HG02610 (cell line): ENCODE measurements around the gene SLC35E4.
"Not testable (repeated sequence)": the region's sequence is repeated elsewhere in the genome, so short reads cannot be mapped to it uniquely, and the experiment has no call there.

ENCODE experiments used
- ATAC-seq: cut with Tn5 transposase; IDR thresholded peaks from one replicate; pipeline ENCODE4 v1.9.1; 2021; ENCODE audit warnings: mild to moderate bottlenecking, moderate library complexity; ENCODE audit not compliant: unreplicated experiment

Gene SLC35E4

GRCh38 chr22:30648825-30649224, 13.2 kb downstream of the SLC35E4 start:
- no peak for ATAC-seq

GRCh38 chr22:30649430-30650007, 13.9 kb downstream of the SLC35E4 start:
- ATAC-seq = peak; percentile 67

DNA sequence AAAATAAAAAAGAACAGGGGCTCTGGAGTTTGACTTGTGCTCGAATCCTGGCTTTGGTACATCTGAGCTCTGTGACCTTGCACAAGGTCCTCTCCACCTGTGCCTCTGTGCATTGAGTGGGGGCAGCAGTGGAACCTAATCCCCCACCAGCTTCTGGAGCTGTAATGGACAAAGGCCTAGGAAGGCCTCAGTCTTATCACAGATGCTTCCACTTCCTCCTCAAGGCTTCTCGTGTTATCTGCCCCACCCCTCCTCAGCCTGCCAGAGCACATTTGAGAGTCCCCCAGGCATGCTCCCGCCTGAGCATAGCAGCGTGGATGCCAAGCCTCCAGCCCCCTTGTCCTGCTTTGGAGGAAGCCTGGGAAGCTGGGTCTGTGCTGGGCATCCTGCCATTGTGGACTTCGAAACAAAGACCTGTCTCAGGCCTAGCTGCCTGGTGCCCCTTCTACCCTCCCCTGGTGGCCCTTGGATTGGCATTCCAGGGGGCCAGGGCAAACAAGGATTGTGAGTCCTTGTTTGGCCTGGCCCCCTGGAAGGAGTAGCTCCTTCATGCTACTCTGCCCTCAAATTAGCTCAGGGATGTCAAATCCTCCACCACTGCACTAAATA, 15.0 kb downstream of the SLC35E4 start:
- ATAC-seq = no peak

- ATAC-seq = no peak
These were observed 17.3 kb downstream of the SLC35E4 start for GRCh38 chr22:30652852-30653251.

DNA sequence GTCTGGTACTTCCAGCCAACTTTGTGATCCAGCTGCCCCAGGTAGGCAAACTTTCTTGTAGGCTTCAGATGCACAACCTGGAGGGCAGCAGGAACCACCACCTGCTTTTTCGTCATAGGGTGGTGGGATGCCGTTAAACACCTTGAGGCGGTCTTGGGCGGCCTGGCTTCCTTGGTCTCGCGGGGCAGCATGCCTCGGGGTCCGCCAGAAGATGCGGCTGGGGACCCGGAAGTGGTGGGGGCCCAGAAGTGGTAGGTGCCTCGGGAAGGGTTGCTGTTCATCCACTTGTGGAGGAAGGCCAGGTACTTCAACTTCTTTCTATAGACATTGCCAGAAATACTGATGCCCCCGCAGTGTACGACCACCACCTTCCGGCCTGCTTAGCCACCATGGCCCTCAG, 18.8 kb downstream of the SLC35E4 start:
- ATAC-seq = no peak

GRCh38 chr22:30655532-30655931, 20.0 kb downstream of the SLC35E4 start:
- ATAC-seq = no peak

- ATAC-seq = no peak
These were observed 26.5 kb downstream of the SLC35E4 start for GRCh38 chr22:30662040-30662439.

DNA sequence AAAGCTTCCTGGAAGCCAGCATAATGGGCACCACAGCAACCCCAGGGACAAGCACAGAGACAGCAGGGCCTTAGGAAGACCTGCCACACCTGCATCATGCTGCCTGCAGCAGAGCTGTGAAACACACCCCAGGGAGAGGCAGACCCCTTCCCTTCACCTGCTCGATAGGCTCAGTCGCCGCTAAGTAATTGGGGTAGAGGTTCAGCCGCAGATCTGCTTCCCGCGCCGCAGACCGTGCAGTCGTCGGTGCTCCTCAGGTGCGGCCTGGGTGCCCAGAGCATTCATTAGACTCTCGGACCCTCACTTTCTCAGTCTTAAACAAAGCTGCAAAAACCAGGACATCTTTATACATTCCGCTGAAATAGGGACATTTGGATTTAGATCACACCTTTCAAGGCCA, 29.2 kb downstream of the SLC35E4 start:
- ATAC-seq = no peak

GRCh38 chr22:30665266-30665665, 29.7 kb downstream of the SLC35E4 start:
- no peak for ATAC-seq

DNA sequence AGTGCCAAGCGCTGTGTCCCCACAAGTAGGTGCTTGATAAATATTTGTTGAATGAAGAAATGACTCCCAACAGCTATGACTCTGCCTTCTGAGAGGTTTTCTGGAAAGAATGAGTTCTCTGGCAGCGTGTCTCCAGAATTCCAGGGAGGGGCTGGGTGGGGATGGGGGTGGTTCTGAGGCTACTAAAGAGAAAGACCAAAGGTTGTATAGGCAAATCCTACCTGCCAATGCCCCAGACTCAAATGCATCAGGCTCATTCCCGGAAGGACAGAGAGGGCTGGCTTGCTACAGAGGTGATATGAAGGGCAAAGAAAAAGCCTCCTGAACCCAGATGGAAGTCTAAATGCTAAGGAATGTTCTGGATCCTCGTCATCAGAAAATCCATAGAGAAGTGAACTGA, 30.2 kb downstream of the SLC35E4 start:
- ATAC-seq = no peak

- no peak for ATAC-seq
These were observed 31.5 kb downstream of the SLC35E4 start for GRCh38 chr22:30667107-30667493.

- ATAC-seq = peak; percentile 81
These were observed 32.2 kb downstream of the SLC35E4 start, which contains the start of gene DUSP18 for GRCh38 chr22:30667494-30668385. TSS of gene DUSP18 (minus strand) at chr22:30667875. CDS start at chr22:30664003, 3,872 bp downstream.

DNA sequence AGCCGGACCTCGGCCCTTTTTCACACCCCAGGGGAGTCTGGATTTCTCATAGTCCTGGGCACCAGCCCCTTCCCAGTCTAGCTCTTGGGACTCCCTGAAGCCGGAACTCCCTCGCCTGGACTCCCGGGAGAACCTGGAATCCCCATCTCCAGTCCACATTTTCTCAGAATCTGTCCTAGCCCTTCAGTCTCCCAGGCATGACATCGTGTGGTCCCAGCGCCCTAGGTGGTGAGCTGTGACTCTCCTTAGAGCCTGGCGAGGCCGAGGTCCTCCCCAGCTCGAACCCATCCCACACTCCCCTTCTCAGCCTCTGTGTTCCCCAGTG, 32.8 kb downstream of the SLC35E4 start:
- no peak for ATAC-seq

- ATAC-seq = no peak
These were observed 35.5 kb downstream of the SLC35E4 start for GRCh38 chr22:30671071-30671470.

- no peak for ATAC-seq
These were observed 37.6 kb downstream of the SLC35E4 start for GRCh38 chr22:30673136-30673535.

GRCh38 chr22:30674482-30674881, 38.9 kb downstream of the SLC35E4 start:
- no peak for ATAC-seq

DNA sequence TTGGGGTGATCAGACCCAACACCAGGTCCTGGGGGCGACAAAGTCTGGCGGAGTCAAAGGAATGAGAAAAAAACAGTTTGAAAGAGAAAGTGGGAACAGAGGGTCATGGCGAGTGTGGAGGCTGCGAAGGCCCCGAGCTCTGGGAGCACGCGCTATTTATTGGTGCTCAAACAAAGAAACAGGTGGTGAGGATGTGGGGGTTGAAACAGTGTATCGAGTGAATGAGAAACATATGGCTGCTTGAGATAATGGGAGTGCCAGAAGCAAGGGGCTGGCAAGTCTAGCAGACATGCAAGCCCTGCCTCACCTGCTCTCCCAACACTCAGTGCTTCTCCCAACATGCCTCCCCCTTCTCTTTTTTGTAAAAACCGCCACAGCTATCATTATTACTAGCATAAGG, 39.9 kb downstream of the SLC35E4 start:
- ATAC-seq = no peak

DNA sequence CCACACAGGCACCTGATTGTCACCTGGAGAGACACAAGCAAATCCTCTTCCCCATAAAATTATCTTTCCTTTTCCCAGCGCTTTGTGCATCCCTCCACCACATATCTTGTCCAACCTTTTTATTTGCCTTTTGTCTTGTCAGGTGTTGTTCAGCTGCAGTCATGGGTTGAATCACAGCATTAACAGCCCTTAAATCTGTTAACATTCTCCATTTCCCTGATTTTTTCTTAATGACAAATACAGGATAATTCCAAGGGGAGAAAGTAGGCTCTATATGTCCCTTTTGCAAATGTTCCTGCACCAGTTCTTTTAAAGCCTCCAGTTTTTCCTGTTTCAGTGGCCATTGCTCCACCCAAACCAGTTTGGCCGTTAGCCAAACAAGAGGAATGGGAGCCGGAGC, 41.0 kb downstream of the SLC35E4 start:
- not testable (repeated sequence) for ATAC-seq

DNA sequence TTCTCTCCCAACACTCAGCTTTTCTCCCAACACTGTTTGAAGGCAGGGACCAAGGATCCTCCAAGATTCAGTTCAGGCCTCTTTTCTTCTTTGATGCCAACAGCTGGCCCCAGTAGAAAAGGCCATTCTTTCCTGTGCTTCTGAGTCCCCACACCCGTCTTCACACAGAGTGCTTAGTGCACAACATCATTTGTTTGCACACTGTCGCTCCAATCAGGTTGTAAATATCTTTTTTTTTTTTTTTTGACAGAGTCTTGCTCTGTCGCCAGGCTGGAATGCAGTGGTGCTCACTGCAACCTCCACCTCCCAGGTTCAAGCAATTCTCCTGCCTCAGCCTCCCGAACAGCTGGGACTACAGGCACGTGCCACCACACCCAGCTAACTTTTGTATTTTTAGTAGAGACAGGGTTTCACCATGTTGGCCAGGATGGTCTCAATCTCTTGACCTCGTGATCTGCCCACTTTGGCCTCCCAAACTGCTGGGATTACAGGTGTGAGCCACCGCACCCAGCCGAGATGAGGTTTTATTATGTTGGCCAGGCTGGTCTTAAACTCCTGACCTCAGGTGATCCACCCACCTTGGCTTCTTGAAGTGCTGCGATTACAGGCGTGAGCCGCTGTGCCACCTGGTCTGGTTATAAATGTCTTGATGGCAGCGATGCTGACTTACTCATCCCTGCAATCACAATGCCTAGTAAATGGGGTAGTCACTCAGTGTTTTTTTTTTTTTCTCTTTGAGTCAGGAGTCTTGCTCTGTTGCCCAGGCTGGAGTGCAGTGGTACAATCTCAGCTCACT, 44.5 kb downstream of the SLC35E4 start:
- ATAC-seq = not testable (repeated sequence)

DNA sequence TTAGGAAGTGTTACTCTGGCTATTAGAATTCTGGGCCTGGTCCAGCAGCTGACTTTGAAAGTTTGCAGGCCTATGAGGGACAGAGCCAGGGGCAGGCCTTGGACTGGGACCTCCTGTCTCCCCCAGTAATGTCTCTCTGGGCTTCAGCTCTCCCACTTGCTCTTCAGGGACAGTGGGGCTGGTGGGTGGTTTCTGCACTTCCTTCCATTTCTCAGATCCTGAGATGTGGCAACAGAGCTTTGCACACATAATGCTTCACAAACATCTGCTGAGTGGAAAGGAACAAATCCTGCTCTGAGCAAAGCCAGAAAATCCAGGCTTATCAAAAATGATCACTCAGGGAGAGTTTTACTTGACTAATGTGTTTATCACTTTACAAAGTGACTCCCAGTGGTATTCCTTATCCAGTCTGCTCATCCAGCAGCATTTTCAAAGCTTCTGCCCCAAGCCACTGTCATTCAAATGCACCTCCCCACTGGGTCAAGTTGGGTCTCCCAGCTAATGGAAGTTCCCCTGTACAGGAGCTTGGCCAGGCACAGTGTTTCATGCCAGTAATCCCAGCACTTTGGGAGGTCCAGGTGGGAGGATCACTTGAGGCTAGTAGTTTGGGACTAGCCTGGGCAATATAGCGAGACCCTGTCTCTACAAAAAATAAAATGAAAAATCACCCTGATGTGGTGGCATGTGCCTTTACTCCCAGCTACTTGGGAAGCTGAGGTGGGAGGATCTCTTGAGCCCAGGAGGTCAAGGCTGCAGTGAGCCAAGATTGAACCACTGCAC, 45.6 kb downstream of the SLC35E4 start:
- no peak for ATAC-seq
